Stimulated activated naive B cell treated with anti-CD40 and anti-IgM and Interleukin-4, amounts not matched to agents 10 μg/mL and 1 μg/mL and 100 μg/mL, for 72 hours (primary cell): ENCODE results near the gene SH3PXD2B.
"Not testable (repeated sequence)": the region's sequence is repeated elsewhere in the genome, so short reads cannot be mapped to it uniquely, and the experiment has no call there.

Experiments used
- ATAC-seq, 2 donors: fragments of 150-1000 bp; cut with Tn5 transposase; replicated peaks; 2 replicates each; pipeline ENCODE4 v1.10.0; 2021; ENCODE audit warnings: moderate library complexity in 1 of 2
- DNase-seq: peaks from one replicate; pipeline ENCODE4 v3.0.0; 2021
- H3K27ac Mint-ChIP-seq: one replicate; pipeline ENCODE4 v1.8.0; 2022; ENCODE audit warnings: mild to moderate bottlenecking, mixed read lengths
- H3K27me3 Mint-ChIP-seq, 2 donors: one replicate each; pipeline ENCODE4 v1.8.0; 2022; ENCODE audit warnings: mixed read lengths in 2 of 2
- H3K36me3 Mint-ChIP-seq, 2 donors: one replicate each; pipeline ENCODE4 v1.8.0; 2022; ENCODE audit warnings: mixed read lengths in 2 of 2, mild to moderate bottlenecking in 1 of 2
- H3K4me1 Mint-ChIP-seq, 2 donors: one replicate each; pipeline ENCODE4 v1.8.0; 2022; ENCODE audit warnings: mixed read lengths in 2 of 2, mild to moderate bottlenecking in 1 of 2
- H3K4me3 Mint-ChIP-seq, 2 donors: one replicate each; pipeline ENCODE4 v1.8.0; 2022; ENCODE audit warnings: mild to moderate bottlenecking in 2 of 2, mixed read lengths in 2 of 2, moderate library complexity in 1 of 2
- H3K9me3 Mint-ChIP-seq, 2 donors: one replicate each; pipeline ENCODE4 v1.8.0; 2022; ENCODE audit warnings: mixed read lengths in 2 of 2, mild to moderate bottlenecking in 1 of 2

Gene SH3PXD2B

DNA sequence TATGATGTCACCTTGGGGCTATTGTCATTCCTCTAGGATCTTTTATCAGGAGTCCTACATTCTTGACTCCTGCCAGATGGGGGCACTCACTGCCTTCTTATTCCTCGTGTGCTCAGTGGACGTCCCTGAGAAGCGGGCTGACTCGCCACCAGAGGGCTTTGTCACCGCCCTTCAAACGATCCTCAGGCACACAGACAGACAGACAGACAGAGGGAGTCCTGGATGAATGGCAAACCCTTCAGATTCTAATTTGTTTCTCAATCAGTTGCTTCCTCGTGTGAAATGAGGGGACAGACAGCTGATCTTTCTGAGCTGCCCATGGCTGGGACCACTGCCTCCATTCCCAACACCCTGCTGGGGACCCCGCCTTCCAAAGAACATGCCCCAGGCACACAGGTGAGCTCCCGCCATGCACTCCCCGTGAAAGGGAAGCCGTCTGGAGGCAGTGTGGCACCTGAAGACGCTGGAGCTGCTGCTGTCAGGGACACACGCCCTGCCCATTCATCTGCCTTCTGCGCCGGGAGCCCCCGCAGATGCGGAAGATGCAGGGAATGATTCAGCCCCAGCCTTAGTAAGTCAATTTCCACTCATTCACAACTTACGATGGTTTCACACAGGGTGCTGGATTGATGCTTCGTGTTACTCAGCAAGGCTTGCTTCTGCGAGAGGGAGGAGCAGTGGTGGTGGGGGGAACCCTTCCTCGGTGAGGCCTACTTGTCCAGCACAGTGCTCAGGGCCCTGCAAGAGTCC, 24.9 kb upstream of the SH3PXD2B start:
- Mint-ChIP-seq H3K4me3 (no peak overlapping the region), H3K27ac (no peak overlapping the region), H3K4me1 (peaks cover 0 to 2% of the 10 kb centered on the region in 2 donors), H3K27me3 (peaks cover 5 to 7% of the 10 kb centered on the region in 2 donors), H3K36me3 (peaks cover 0 to 2% of the 10 kb centered on the region in 2 donors), H3K9me3 (peaks cover 0 to 1% of the 10 kb centered on the region in 2 donors)
- ATAC-seq (peak; percentile 98 to 99), DNase-seq (peak; percentile 64)

- DNase-seq, ATAC-seq, H3K27me3 Mint-ChIP-seq, H3K4me3 Mint-ChIP-seq, H3K27ac Mint-ChIP-seq, H3K9me3 Mint-ChIP-seq, H3K36me3 Mint-ChIP-seq, H3K4me1 Mint-ChIP-seq: not testable (repeated sequence)
Measured at GRCh38 chr5:172478695-172479033, 24.3 kb upstream of the SH3PXD2B start.

- Mint-ChIP-seq H3K9me3 (no peaks in the 10 kb centered on the region), H3K4me3 (no peak overlapping the region), H3K4me1 (peaks cover 0 to 2% of the 10 kb centered on the region in 2 donors), H3K36me3 (no peaks in the 10 kb centered on the region), H3K27me3 (peaks cover 5 to 13% of the 10 kb centered on the region in 2 donors), H3K27ac (no peak overlapping the region)
- DNase-seq: no peak
- no peak for ATAC-seq
Measured at GRCh38 chr5:172478256-172478655, 23.9 kb upstream of the SH3PXD2B start.

- peaks cover 0 to 2% of the 10 kb centered on the region in 2 donors for H3K4me1 Mint-ChIP-seq
- H3K9me3 Mint-ChIP-seq: no peaks in the 10 kb centered on the region
- no peak for ATAC-seq
Measured at GRCh38 chr5:172477466-172477865, 23.1 kb upstream of the SH3PXD2B start.

GRCh38 chr5:172474293-172474692, 20.0 kb upstream of the SH3PXD2B start:
- DNase-seq (no peak), ATAC-seq (no peak)
- peaks cover 14 to 17% of the 10 kb centered on the region in 2 donors for H3K27me3 Mint-ChIP-seq
- no peaks in the 10 kb centered on the region for H3K36me3 Mint-ChIP-seq
- H3K9me3 Mint-ChIP-seq: no peaks in the 10 kb centered on the region
- no peak overlapping the region for H3K4me3 Mint-ChIP-seq
- H3K4me1 Mint-ChIP-seq: peaks cover 0 to 2% of the 10 kb centered on the region in 2 donors
- H3K27ac Mint-ChIP-seq: no peak overlapping the region

More at GRCh38 chr5:172477466-172477865, 23.1 kb upstream of the SH3PXD2B start:
- H3K36me3 Mint-ChIP-seq: no peaks in the 10 kb centered on the region
- H3K27ac Mint-ChIP-seq: no peak overlapping the region
- DNase-seq: no peak
- H3K27me3 Mint-ChIP-seq: peaks cover 5 to 13% of the 10 kb centered on the region in 2 donors
- no peak overlapping the region for H3K4me3 Mint-ChIP-seq

DNA sequence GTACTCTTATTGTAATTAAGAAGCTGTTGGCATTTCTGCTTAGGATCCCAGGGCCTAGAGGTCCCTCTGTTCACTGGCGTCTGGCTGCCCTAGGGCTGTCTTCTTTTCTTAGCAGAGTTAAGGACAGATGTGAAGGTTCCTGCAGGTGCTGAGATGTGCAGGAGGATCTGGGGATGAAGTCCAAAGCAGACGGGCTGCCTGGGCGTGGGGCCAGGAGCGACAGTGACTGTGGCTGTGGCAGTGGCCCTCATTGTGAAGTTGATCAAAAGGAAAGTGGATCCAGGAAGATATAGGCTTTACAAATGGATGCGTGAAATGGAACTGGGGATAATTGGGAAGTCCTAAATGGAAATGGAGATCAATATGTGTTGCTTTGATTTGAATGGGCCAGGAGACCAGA, 19.1 kb upstream of the SH3PXD2B start:
- Mint-ChIP-seq H3K9me3 (peaks cover 2 to 3% of the 10 kb centered on the region in 2 donors), H3K36me3 (no peaks in the 10 kb centered on the region), H3K27me3 (peaks cover 20 to 21% of the 10 kb centered on the region in 2 donors), H3K4me1 (no peaks in the 10 kb centered on the region), H3K4me3 (no peak overlapping the region), H3K27ac (no peak overlapping the region)
- ATAC-seq (no peak), DNase-seq (no peak)

DNA sequence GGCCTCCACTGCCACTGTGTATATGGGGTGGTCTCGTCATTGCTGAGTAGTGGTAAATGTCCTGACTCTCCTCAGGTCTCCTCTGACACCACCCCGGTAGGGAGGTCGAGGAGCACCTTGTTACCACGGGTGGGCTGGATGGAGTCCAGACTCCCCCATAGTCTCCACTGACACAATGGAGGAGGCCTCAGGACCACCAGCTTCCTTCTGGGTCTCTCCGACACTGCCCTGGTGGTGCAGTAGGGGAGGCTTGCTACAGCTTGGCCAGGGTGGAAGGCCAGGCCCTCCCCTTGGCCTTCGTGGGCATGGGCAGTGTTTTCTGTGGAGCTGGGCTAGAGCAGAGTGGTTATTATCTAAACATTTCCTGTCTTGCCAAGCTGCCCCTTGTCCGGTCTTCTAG, 15.4 kb upstream of the SH3PXD2B start:
- no peaks in the 10 kb centered on the region for H3K4me1 Mint-ChIP-seq
- DNase-seq (no peak), ATAC-seq (no peak)
- no peak overlapping the region for H3K4me3 Mint-ChIP-seq
- no peak overlapping the region for H3K27ac Mint-ChIP-seq
- peaks cover 17% of the 10 kb centered on the region in 2 donors for H3K27me3 Mint-ChIP-seq
- peaks cover 0 to 3% of the 10 kb centered on the region in 2 donors for H3K36me3 Mint-ChIP-seq
- H3K9me3 Mint-ChIP-seq: peaks cover 4 to 8% of the 10 kb centered on the region in 2 donors

GRCh38 chr5:172466062-172466461, 11.7 kb upstream of the SH3PXD2B start:
- H3K4me1 Mint-ChIP-seq: peaks cover under 1 to 7% of the 10 kb centered on the region in 2 donors
- H3K27ac Mint-ChIP-seq: no peak overlapping the region
- no peak overlapping the region for H3K4me3 Mint-ChIP-seq
- H3K9me3 Mint-ChIP-seq: peaks cover 7 to 18% of the 10 kb centered on the region in 2 donors
- DNase-seq (no peak), ATAC-seq (no peak)
- H3K27me3 Mint-ChIP-seq: peaks cover 12 to 22% of the 10 kb centered on the region in 2 donors
- H3K36me3 Mint-ChIP-seq: peaks cover 0 to 6% of the 10 kb centered on the region in 2 donors

DNA sequence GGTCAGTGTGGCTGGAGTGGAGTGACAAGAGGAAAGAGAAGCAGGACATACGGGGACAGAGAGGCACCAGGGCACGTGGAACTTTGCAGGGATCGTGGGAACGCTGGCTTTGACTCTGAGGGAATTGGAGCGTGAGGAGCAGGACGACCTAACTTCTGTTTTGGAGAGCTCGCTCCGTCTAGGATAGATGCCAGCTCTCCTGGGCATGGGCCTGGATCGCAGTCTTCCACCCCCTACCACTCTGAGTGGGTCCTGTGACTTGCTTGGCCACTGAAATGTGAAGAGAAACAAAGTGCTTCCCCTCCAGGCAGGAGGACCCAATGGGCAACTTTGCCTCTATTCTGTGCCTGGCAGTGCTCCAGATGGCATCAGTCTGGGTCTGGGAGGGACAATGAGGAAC, 8.7 kb upstream of the SH3PXD2B start:
- Mint-ChIP-seq H3K27me3 (peaks cover 14 to 21% of the 10 kb centered on the region in 2 donors), H3K4me1 (peaks cover 2 to 12% of the 10 kb centered on the region in 2 donors), H3K9me3 (peaks cover 6 to 14% of the 10 kb centered on the region in 2 donors), H3K4me3 (no peak overlapping the region), H3K27ac (no peak overlapping the region), H3K36me3 (peaks cover 0 to 6% of the 10 kb centered on the region in 2 donors)
- ATAC-seq (no peak), DNase-seq (no peak)

GRCh38 chr5:172459783-172460165, 5.4 kb upstream of the SH3PXD2B start:
- Mint-ChIP-seq H3K4me1 (peaks cover 6 to 15% of the 10 kb centered on the region in 2 donors), H3K36me3 (peaks cover 0 to 3% of the 10 kb centered on the region in 2 donors), H3K9me3 (peaks cover 3 to 10% of the 10 kb centered on the region in 2 donors), H3K4me3 (no peak overlapping the region), H3K27ac (no peak overlapping the region), H3K27me3 (peaks cover 26 to 37% of the 10 kb centered on the region in 2 donors)
- no peak for ATAC-seq
- no peak for DNase-seq

DNA sequence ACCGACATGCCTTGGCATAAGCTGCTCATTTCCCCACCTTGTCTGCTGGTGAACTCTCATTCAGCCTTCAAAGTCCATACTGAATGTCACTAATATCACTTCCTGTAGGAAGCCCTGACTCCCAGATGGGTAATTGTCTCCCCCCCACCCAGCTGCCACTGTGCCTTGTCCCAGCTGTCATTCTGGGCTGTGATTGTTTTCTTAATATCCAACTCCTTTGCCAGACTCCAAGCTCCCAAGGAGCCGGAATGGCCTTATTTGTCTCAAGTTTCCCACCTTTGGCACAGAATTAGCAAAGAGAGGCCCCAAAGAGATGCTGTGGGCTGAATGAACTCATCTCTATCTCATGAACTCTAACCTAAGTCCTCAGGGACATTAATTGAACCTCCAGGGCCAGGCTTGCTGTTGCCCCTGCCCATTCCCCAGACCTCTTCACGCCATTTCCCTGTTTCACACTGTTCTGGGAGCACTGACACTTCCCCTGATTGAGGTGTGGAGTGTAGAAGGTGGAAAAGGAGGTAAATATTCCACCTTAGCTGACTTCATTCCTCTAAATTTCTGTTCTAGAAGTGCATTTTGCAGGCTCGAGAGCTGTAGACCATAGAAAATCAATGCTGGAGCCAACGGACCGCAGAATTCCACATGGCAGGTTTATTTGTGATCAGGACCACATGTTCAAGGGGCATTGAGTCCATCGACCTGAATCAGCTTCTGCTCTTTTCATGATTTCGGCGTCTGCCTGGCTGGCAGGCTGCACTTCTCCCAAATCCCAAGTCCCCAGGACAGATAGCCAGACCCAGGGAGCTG, 4.9 kb upstream of the SH3PXD2B start:
- H3K27ac Mint-ChIP-seq: no peak overlapping the region
- no peak for ATAC-seq
- peaks cover 3 to 8% of the 10 kb centered on the region in 2 donors for H3K9me3 Mint-ChIP-seq
- DNase-seq: no peak
- peaks cover 29 to 38% of the 10 kb centered on the region in 2 donors for H3K27me3 Mint-ChIP-seq
- H3K36me3 Mint-ChIP-seq: peaks cover 0 to 3% of the 10 kb centered on the region in 2 donors
- peaks cover 7 to 17% of the 10 kb centered on the region in 2 donors for H3K4me1 Mint-ChIP-seq
- no peak overlapping the region for H3K4me3 Mint-ChIP-seq

GRCh38 chr5:172456076-172456722, 1.9 kb upstream of the SH3PXD2B start:
- H3K27ac Mint-ChIP-seq: no peak overlapping the region
- H3K4me1 Mint-ChIP-seq: peaks cover 14 to 19% of the 10 kb centered on the region in 2 donors
- no peak for DNase-seq
- peaks cover 46 to 56% of the 10 kb centered on the region in 2 donors for H3K27me3 Mint-ChIP-seq
- H3K9me3 Mint-ChIP-seq: no peaks in the 10 kb centered on the region
- ATAC-seq: no peak
- H3K36me3 Mint-ChIP-seq: no peaks in the 10 kb centered on the region
- H3K4me3 Mint-ChIP-seq: no peak overlapping the region

DNA sequence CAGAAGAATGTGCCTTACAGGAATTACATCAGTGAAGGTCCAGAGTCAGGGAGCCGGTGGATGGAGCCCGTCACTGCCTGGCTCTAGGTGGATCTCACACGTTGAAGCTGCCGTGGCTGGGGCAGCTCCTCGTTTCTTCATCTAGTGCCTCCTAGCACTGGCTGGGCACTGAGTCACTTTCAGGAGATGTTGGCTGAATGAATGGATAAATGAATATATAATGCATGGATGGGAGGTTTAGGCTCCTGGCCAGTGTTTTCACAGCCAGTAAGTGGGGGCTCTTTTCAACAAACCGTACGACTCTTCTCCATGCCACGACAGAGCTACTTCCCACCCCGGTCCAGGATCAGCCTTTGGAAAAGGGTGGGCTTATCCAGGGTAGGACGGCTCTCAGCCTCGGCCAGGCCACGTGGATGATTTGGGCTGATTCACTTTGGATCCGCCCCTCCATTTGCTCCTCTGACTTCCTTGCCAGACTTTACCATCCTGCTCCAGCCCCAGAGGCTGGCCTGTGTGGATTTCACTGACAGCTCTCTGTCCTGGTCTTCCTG, 1.3 kb upstream of the SH3PXD2B start:
- ATAC-seq (no peak), DNase-seq (no peak)
- Mint-ChIP-seq H3K36me3 (no peaks in the 10 kb centered on the region), H3K27me3 (peaks cover 50 to 63% of the 10 kb centered on the region in 2 donors), H3K4me1 (peaks cover 12 to 15% of the 10 kb centered on the region in 2 donors), H3K9me3 (no peaks in the 10 kb centered on the region), H3K27ac (no peak overlapping the region), H3K4me3 (peak overlapping the region in 1 of 2 donors; percentile 80)

GRCh38 chr5:172455087-172455381, 709 bp upstream of the SH3PXD2B start:
- DNase-seq (no peak), ATAC-seq (no peak)
- Mint-ChIP-seq H3K4me3 (peak overlapping the region; percentile 76 to 80), H3K27me3 (peaks cover 51 to 64% of the 10 kb centered on the region in 2 donors), H3K27ac (no peak overlapping the region), H3K9me3 (no peaks in the 10 kb centered on the region), H3K4me1 (peaks cover 12 to 15% of the 10 kb centered on the region in 2 donors), H3K36me3 (no peaks in the 10 kb centered on the region)
